Skin epidermis (tissue), 12 donors: Measurements from ENCODE around the gene SYS1.

Experiments
- H3K27ac ChIP-seq, 21 experiments: fragments of 200-600 bp; sonication (generic) in 11 of 21; one replicate each; pipeline ENCODE4 v1.5.0; 2020; ENCODE audit warnings: mild to moderate bottlenecking in 3 of 21, inconsistent platforms in 2 of 21, moderate library complexity in 2 of 21
- H3K4me3 ChIP-seq, 7 experiments: fragments of 200-600 bp; sonication (generic) in 2 of 7; one replicate each; pipeline ENCODE4 v1.5.0; 2020; ENCODE audit warnings: inconsistent platforms in 2 of 7, mild to moderate bottlenecking in 2 of 7, moderate library complexity in 1 of 7

The SYS1 gene

DNA sequence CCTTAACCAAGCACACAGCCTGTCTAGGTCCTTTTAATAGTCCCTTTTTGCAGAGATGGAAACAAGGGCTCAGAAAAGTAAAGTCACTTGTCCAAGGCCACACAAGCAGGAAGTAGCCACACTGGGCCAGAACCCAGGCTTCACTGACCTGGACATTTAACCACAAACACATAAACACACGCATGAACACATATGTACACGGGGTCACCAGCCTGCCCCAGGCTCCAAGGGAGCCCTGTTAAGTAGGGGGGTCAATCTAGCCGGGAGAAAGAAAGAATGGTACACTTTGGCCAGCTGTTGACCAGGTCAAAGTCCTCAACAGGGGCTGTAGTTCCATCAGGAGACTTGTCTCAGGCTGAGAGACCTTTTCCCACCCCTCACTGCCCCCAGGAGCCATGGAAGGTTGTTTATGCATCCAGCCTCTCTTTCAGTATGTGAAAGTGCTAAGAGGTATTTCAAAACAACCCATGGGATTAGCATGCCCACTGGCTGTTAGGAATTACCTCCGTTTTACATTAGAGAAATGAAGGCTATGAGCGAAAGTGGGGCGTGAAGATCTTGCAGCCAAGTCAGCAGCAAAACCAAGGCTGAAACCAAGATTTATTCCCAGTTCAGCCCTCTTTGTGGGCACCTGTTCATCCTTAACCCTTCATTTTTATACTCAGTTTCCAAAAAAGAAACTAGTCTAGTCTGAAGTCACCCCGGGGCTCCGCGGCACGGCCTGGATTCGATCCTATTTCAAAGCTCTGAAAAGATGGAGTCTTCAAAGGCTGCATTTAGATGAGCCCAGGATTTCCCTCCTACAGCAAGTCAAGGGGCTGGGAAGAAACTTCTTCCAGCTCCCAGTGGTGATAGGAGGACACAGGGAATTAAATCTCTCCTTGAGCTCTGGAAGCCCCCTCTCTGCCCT is 24.6 kb upstream of the SYS1 start:
- peak overlapping the region in 20 of 21 experiments; percentile 0 to 95 (median 71) for H3K27ac ChIP-seq
- no peak overlapping the region for H3K4me3 ChIP-seq

DNA sequence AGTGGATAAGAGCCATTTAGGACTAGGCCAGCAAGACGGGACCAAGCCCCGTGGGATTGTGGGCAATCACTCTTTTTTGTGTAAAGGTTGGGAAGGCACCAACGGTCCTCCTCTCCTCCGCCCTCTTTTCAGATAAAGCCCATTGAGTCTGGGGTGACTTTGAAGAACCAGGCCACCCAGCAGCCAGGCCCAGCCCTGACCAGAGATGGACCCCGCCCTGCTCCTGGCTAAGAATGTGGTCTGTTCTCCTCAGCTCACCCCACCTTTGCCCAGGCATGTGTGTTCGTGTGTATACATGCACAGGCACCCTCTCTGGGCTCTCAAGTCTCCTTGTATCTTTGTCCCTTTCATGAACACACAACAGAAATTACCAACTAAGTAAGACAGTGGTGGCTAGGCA is 23.9 kb upstream of the SYS1 start:
- no peak overlapping the region for H3K4me3 ChIP-seq
- peak overlapping the region in 14 of 21 experiments; percentile 7 to 95 (median 78) for H3K27ac ChIP-seq

DNA sequence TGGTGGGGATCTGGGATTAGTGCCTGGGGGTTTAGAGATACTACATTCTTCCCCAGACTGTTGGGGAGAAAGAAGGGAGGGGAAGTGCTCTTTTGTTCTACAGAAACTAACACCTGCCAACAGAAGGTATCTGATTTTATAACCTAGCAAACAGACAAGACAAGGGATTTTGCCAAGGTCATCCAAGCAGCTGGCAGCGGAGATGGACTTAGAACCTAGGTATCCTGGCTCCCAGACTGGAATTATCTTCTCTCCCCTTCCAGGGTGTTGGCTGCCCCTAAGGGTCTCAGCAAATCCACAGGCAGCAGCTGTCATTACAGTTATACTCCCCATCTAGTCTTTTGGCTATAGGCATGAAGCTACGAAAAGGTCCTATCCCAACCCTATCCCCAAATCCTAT is 23.2 kb upstream of the SYS1 start:
- peak overlapping the region in 12 of 21 experiments; percentile 6 to 95 (median 76) for H3K27ac ChIP-seq
- no peak overlapping the region for H3K4me3 ChIP-seq

DNA sequence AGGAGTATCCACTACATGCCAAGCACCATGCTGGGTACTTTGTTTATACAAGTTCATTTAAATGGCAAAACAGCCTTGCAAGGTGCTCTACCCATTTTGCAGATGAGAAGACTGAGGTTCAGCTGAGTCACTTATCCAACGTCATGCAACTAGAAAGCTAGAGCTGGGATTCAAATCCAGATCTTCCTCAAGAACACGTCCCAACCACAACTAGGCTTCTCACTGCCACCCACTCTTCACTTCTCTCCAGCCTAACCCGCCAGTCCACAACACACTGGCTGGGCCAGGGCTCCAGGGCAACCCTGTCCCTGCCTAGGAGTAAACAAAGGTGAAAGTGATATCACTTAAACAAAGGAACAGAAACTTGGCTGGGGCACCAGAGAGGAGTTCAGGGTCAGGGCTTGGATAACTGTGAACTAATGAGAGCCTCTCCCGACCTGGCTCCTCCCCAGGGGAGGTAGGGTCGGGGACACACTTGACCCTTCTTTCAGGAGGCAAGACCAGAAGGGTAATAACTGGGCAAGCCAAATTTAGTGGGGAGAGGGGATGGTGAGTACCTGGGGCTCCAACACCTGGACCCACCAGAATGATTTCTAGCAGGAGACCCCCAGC is 22.6 kb upstream of the SYS1 start:
- Histone ChIP-seq H3K27ac (peak overlapping the region in 13 of 21 experiments; percentile 6 to 95 (median 79)), H3K4me3 (no peak overlapping the region)

DNA sequence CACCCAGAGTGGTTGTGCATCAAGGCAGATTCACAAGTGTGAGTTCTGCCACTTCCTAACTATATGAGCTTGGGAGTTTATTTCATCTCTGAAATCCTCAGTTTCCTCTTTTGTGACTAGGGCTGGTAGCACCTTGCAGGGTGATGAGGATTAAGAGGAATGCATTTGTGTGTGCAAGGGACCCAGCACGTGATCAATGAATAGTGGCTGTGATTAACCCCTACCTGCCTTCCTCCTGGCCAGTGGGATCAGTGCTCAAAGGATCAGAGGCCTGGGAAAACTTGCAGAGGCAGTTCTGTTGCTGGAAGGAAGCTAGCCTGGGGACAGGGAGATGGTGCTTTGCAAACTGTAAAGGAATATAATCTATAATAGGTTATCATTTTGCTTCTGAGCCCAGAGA is 22.0 kb upstream of the SYS1 start:
- Histone ChIP-seq H3K27ac (peak overlapping the region in 9 of 21 experiments; percentile 7 to 95 (median 89)), H3K4me3 (no peak overlapping the region)

DNA sequence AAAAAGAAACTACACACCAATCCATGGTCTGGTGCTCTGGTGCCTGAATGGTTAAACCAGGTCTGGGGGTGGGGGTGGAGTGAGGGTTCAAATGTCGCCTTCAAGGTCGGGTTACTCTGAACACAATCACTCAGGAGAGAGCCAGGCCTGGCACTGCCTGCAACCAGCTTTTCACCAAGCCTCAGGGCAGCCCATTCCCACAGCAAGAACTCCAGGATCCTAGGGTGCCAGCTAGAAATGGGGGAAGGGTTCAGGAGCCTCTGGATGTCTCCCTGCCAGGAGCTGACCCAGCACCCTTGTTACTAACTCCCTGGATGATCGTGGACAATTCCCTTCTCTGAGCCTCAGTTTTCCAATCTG is 21.4 kb upstream of the SYS1 start:
- peak overlapping the region in 15 of 21 experiments; percentile 11 to 95 (median 81) for H3K27ac ChIP-seq
- peak overlapping the region in 1 of 7 experiments; percentile 25 for H3K4me3 ChIP-seq

DNA sequence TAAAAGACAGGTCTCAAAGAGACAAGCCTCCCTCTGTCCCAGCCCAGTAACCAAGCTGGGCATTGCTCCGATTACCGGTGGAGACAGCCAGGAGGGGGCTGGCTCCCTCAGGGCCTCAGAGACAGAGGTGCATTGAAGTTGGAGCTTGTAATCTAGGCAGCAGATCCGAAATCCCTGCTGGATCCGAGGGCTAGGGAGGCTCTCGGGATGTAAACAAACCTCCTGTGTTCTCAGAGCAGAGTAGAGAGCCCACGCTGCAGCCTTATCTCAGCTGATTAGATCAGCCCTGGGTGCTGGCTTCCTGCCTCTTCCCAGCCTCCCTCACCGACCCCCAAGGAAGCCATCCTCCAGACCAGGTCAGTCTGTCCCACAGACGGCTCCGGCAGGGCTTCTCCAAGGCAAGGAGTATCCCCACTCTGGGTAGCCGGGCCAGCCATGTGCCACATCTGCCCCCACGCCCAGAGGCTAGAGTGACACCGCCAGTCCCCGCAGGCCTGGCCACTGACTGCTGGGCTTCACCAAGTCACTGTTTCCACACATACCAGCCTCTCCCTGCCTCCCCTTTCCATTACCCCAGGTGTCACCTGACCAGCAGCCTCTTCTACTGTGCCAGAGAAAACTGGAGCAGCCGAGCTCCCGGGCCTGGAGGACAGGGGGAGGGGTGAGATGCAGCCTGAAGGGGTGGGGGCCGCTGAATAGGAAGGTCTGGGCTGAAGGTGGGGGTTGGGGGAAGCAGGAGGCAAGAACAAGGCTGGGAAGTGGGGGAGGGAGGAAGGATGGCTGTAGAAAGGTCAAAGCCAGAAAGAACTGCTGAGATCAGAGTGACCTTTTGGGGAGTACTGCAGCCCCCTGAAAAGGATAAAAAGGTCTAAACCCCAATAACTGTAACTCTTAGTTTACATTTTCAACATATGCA is 20.8 kb upstream of the SYS1 start:
- H3K4me3 ChIP-seq = peak overlapping the region in 1 of 7 experiments; percentile 25

DNA sequence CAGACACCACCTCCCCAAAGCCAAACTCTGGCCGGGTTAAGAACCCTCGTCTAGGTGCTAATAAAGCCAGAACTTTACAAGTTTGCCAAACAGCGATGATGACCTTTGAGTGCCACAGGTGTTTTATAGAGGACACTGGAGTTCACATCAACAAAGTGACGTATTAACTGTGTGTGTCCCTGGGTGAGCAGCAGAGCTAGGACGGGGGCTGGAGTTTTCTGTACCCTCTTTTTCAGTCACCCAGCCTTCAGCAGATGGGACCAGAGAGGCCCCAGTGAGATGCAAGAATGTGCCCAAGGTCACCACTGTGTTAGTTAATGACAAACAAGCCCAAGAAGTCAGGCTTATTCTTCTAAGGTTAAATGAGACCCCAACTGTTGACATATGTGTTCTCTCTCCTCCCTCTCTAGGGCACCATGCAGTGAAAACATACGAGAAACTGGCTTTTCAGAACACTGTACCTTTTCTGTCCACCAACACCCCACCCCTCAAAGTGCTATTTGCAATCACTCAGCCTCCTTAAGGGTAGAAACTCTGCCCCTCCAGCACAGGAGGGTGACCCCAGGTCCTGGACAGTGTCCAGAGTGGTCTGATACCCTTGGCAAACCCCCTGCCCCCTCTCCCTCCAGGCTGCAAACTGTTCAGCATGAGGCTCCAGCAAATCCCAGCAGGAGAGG is 20.0 kb upstream of the SYS1 start:
- Histone ChIP-seq H3K27ac (peak overlapping the region in 16 of 21 experiments; percentile 7 to 95 (median 80)), H3K4me3 (peak overlapping the region in 1 of 7 experiments; percentile 77)

More for the DNA sequence above, 20.8 kb upstream of the SYS1 start:
- peak overlapping the region in 15 of 21 experiments; percentile 9 to 95 (median 81) for H3K27ac ChIP-seq

DNA sequence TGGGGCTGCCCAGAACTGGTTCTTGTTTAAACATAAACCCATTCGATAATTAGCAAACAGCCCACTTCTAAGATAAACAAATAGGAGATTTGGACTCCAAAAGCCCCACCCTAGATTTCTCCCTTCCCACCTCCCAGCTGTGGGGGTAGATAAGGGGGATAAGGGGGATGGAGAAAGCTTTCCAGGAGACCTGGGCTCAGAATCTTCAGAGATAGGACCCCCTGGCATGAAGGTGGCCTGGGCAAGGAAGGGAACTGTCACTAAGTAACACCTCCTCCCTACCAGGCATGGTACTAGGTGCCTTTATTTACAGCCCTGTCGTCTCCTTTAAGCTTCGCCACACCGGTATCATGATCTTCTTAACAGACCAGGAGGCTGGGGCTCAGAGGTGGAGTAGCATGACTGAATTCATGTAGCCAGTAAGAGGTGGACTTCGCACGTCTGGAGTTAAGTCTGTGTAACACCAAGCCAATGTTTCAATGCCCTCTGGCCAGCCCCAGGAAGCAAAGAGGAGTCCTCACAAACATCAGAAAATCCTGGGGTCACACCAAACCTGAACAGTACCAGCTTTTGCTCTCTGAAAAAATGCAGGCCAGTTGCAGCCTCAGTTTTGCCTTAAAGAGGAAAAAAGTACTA is 19.3 kb upstream of the SYS1 start:
- Histone ChIP-seq H3K27ac (peak overlapping the region in 18 of 21 experiments; percentile 7 to 95 (median 77)), H3K4me3 (peak overlapping the region in 2 of 7 experiments; percentile 7 to 77)

DNA sequence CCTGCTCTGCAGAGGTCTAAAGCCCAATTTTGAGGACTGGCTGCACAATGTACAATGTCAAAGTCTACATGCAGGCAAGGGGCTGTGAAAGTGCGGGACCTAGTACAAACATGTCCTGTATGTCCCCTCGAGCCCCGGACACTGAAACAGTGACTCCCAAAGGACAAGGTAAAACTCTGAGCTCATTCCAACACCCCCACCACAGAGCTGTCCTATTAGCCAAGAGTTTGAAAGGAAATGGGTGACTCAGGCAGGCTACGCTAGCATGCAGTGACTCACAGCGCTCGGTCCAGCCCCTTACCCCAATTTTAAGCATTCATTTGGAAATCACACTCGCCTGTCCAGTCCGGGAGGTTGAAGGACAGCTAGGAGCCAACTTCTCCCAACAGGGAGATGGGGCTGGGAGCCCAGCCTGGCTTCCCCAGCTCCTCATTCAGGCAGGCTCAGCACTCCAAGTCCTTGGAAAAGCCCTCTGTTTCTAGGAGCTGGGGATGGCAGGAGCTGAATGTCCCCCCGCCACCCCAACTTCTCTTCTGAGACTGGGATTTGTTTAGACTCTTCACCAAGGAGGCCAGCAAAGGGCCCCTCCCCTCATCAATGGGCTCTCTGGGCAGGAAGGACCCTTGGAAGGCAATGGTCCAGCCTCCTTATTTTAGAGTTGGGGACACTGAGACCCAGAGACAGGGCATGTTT is 18.6 kb upstream of the SYS1 start:
- Histone ChIP-seq H3K4me3 (peak overlapping the region in 3 of 7 experiments; percentile 0 to 77 (median 7)), H3K27ac (peak overlapping the region in 20 of 21 experiments; percentile 11 to 95 (median 76))

DNA sequence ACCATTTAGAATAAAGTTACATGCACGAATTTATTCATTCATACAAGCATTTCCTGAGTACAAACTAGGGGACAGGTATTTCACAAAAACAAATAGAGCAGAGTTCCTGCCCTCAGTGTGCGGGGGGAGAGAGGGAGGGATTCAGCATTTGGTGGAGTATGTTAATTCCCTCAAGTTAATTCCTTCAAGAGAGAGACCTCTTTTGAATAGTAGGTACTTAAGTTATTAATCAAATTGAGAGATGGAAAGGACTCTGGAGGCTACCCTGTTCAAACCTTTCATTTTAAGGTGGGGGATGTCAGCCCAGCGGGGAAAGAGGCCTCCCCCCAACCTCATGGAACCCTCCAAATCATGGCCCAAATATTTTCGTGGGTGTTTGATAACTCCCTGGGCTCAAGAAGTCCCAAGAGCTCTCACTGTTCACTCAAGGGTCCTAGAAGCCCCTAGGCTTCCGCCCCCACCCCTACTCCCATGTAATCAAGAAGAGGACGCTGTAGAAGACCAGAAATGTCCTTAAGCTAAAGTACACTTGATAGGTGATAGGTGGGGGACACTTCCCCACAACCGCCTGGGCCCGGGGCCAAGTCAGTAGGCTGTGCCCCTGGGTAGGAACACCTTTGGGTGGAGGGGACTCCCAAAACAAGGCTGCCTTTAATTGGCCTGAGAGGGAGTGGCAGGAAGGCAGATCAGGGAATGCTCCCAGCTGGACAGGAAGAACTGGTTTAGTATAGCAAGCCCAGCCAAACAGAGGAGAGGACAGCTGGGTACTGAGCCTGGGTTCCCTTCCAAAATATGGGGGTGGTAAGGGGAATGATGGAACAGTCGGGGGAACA is 17.6 kb upstream of the SYS1 start:
- Histone ChIP-seq H3K4me3 (peak overlapping the region in 4 of 7 experiments; percentile 3 to 77 (median 60)), H3K27ac (peak overlapping the region in 16 of 21 experiments; percentile 5 to 95 (median 84))

DNA sequence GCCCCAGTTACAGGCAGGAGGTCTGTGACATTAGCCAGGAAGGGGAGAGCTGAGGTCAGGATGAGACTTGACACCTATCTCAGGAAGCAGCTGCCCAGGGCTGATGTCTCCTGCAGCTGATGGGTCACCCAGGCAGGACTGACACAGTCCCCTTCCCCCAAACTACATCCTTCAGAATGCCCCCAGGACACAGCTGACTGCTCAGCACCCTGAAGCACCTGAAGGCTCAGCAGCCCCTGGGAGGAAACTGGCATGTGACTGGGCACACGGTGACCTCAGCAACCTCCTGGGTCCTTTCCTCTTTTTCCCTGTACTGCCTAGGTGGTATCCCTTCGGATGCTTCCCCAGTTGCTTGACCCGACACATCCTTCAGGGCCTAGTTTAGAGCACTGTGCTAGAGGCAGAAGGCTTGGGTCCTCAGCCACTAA is 16.7 kb upstream of the SYS1 start:
- Histone ChIP-seq H3K27ac (peak overlapping the region in 14 of 21 experiments; percentile 5 to 95 (median 93)), H3K4me3 (peak overlapping the region; percentile 57 to 83 (median 64))

DNA sequence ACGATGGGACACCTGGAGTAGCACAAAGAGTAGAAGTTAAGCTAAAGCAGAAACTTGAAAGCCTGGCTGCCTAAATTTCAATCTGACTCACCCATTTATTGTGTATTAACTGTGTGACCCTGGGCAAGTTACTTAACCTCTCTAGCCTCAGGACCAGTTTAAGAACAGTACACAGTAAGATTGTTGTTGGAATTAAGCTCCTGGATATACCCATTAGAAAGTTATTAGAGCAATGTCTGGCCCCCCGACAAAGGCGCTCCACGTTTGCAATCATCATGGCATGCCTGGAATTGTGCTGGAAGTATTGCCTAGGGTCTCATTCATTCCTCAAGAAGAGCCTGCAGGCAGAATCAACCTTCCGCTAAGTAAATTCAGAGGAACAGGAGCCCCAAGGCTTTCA is 16.1 kb upstream of the SYS1 start:
- peak overlapping the region; percentile 57 to 83 (median 64) for H3K4me3 ChIP-seq
- peak overlapping the region in 16 of 21 experiments; percentile 78 to 95 (median 93) for H3K27ac ChIP-seq

DNA sequence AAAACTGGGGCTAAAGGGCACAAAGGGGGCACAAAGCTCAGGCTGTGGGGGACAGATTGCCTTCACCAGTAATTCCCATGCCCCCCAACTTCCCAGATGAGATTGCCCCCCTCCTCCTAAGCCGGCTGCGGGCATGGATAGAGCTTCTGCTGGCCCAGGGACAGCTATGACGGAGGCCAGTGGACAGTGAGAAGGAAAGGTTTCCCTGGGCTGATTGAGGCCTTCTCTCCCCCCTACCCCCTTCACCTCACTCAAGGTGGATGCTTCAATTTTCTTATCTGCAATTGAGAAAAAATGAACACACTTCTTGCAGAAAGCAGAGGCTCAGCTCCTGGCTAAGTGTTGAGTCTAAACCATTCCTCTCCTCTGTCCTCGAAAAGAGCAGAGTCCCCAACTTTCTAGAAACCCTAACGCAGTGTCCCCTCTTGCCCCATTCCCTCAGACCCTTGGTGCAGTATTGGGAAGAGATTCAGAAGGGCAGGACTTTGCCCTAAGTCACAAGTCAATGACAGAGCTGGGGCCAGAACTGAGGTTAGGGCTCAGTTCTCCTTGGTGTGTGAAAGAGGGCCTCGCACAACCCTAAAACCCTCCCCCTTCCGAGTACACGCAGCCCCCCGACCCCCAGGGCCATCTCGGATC is 15.5 kb upstream of the SYS1 start:
- Histone ChIP-seq H3K27ac (peak overlapping the region; percentile 71 to 95 (median 90)), H3K4me3 (peak overlapping the region; percentile 57 to 83 (median 64))

DNA sequence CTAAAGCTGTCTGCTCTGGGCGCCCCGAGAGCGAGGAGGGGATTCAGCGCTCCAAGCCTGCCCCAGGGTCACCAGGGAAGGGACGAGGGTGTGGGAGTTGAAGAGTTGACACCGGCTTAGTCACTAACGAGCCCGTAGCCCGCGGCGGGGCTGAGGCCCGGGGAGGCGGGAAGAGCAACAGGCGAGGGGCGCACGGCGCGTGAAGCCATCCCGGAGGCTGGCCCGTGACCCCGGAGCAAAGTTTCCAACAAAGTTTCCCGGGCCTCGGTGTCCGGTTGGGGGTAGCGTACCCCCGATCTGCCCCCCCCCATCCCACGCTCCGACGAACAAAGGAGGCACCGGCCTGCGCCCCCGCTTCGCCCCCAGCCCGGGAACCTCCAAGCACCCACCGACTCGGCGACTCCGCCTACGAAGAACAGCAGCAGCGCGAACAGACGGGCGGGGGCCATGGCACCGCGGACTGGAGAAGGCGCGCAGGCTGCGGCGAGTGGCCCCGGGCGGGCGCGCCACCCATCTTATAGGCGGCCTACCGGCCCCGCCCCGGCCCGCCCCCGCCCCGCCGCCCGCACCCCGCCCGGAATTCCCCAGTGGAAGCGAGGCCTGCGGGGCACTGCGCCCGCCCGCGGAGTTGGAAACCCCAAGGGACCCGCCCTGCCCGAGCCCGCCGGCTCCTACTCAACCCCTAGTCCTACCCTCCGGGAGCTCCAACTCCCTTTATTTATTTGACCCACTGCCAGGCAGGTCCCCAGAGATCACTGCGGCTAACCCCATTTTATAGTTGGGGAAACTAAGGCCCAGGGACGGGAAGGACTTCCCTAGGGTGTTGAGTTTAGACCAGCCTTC is 14.8 kb upstream of the SYS1 start, which contains the start of gene SDC4:
Gene SDC4 (minus strand): TSS at position 489 of the 843 bp plus-strand sequence. CDS start 40 bp downstream, at position 449.
- H3K27ac ChIP-seq = peak within 1 kb of the TSS; percentile 71 to 95 (median 90)
- peak within 1 kb of the TSS; percentile 57 to 83 (median 64) for H3K4me3 ChIP-seq
